GM19035 (cell line): ENCODE measurements around the gene CYB561.

Experiments used
- ATAC-seq: cut with Tn5 transposase; IDR thresholded peaks from one replicate; pipeline ENCODE4 v1.9.1; 2021; ENCODE audit not compliant: unreplicated experiment

CYB561 gene

GRCh38 chr17:63452046-63452961 lies 6.2 kb upstream of the CYB561 start:
- no peak for ATAC-seq

GRCh38 chr17:63451150-63451549 lies 5.0 kb upstream of the CYB561 start:
- ATAC-seq = no peak

GRCh38 chr17:63450551-63450950 lies 4.4 kb upstream of the CYB561 start:
- ATAC-seq = no peak

- no peak for ATAC-seq
These were observed 2.5 kb upstream of the CYB561 start for GRCh38 chr17:63448655-63449054.

GRCh38 chr17:63447471-63448009 lies 1.4 kb upstream of the CYB561 start:
- no peak for ATAC-seq

GRCh38 chr17:63446753-63447470 lies 806 bp upstream of the CYB561 start:
- ATAC-seq = peak; percentile 30

GRCh38 chr17:63445571-63445953 lies 544 bp downstream of the CYB561 start:
- peak; percentile 30 for ATAC-seq

GRCh38 chr17:63445065-63445464 lies 1.0 kb downstream of the CYB561 start:
- no peak for ATAC-seq

- no peak for ATAC-seq
These were observed 1.6 kb downstream of the CYB561 start for GRCh38 chr17:63444457-63444856.

GRCh38 chr17:63443053-63443452 lies 3.1 kb downstream of the CYB561 start:
- ATAC-seq = no peak

- ATAC-seq = no peak
These were observed 3.5 kb downstream of the CYB561 start for GRCh38 chr17:63442549-63443035.

GRCh38 chr17:63442074-63442473 lies 4.0 kb downstream of the CYB561 start:
- no peak for ATAC-seq

GRCh38 chr17:63441654-63442053 lies 4.5 kb downstream of the CYB561 start:
- no peak for ATAC-seq

GRCh38 chr17:63440770-63441335 lies 5.3 kb downstream of the CYB561 start:
- ATAC-seq = no peak

- ATAC-seq = no peak
These were observed 5.9 kb downstream of the CYB561 start for GRCh38 chr17:63440127-63440769.

GRCh38 chr17:63439687-63440086 lies 6.4 kb downstream of the CYB561 start:
- no peak for ATAC-seq

GRCh38 chr17:63438092-63439051 lies 7.7 kb downstream of the CYB561 start:
- no peak for ATAC-seq

GRCh38 chr17:63437287-63438091 lies 8.6 kb downstream of the CYB561 start:
- ATAC-seq = no peak

GRCh38 chr17:63436523-63437110 lies 9.5 kb downstream of the CYB561 start:
- no peak for ATAC-seq
